IMR-90 (cell line): Measurements from ENCODE around the gene DNMT3B. TPM values are rescaled to one million over a fixed set of nuclear protein-coding genes. Genes with fewer than 3 reads are reported as not detected.

Experiments used
- ATAC-seq: fragments of 200-7000 bp; cut with Tn5 transposase; 2 replicates; pipeline ENCODE4 v1.9.1; 2020; ENCODE audit warnings: low read depth, mild to moderate bottlenecking, moderate library complexity
- BruUV-seq: library from RNA; stranded (reverse); fragments of 400-500 nt; replicated peaks from 2 replicates; lab custom pipeline; 2021; lab: Mats Ljungman, UMichigan
- CTCF ChIA-PET: fragments of 300-600 bp; formaldehyde crosslinking; extraction: SDS; loops from one replicate; lab custom pipeline; 2021; ENCODE audit warnings: antibody characterized with exemption; lab: Yijun Ruan, JAX
- POLR2A ChIA-PET: fragments of 300-600 bp; sonication (Branson Sonifier 250); formaldehyde crosslinking; loops from one replicate; lab custom pipeline; 2022; ENCODE audit warnings: antibody characterized with exemption; ENCODE audit not compliant: unreplicated experiment; lab: Charles Lee
- DNase-seq: peaks from one replicate; pipeline ENCODE4 v3.0.0; 2013
- H2AFZ ChIP-seq: replicated peaks from 2 replicates; pipeline ENCODE3; 2013; ENCODE audit warnings: low read length, mild to moderate bottlenecking; ENCODE audit not compliant: poor library complexity
- H2AK5ac ChIP-seq: 2 replicates; pipeline ENCODE4 v1.6.1; 2013; ENCODE audit warnings: low read depth, low read length, inconsistent platforms
- H2AK9ac ChIP-seq: replicated peaks from 2 replicates; pipeline ENCODE3; 2013; ENCODE audit warnings: mild to moderate bottlenecking, low read depth, low read length, moderate library complexity; ENCODE audit not compliant: poor library complexity
- H2BK120ac ChIP-seq: 2 replicates; pipeline ENCODE4 v1.6.1; 2013; ENCODE audit warnings: low read depth, low read length, inconsistent platforms
- H2BK15ac ChIP-seq: 3 replicates; pipeline ENCODE4 v1.6.1; 2013; ENCODE audit warnings: low read depth, low read length, inconsistent platforms
- H2BK20ac ChIP-seq: 2 replicates; pipeline ENCODE4 v1.6.1; 2013; ENCODE audit warnings: low read depth, mild to moderate bottlenecking, inconsistent platforms, low read length, moderate library complexity
- H2BK5ac ChIP-seq: 2 replicates; pipeline ENCODE4 v1.6.1; 2013; ENCODE audit warnings: mild to moderate bottlenecking, low read depth, low read length, inconsistent platforms; ENCODE audit not compliant: poor library complexity, severe bottlenecking
- H3K14ac ChIP-seq: replicated peaks from 2 replicates; pipeline ENCODE4 v1.6.1; 2013; ENCODE audit warnings: low read depth, low read length, inconsistent platforms
- H3K18ac ChIP-seq: 2 replicates; pipeline ENCODE4 v1.6.1; 2013; ENCODE audit warnings: low read depth, low read length, control low read depth
- H3K23ac ChIP-seq: 2 replicates; pipeline ENCODE4 v1.6.1; 2013; ENCODE audit warnings: low read depth, low read length, inconsistent platforms
- H3K27ac ChIP-seq: 2 replicates; pipeline ENCODE4 v1.5.1; 2013; ENCODE audit warnings: mild to moderate bottlenecking, control low read depth, low read length; ENCODE audit not compliant: insufficient read depth
- H3K27me3 ChIP-seq: 2 replicates; pipeline ENCODE4 v1.6.1; 2013; ENCODE audit warnings: low read length; ENCODE audit not compliant: control insufficient read depth, insufficient read depth
- H3K36me3 ChIP-seq: 2 replicates; pipeline ENCODE4 v1.6.1; 2013; ENCODE audit warnings: low read length, mixed read lengths; ENCODE audit not compliant: control insufficient read depth, insufficient read depth
- H3K4ac ChIP-seq: 2 replicates; pipeline ENCODE4 v1.6.1; 2013; ENCODE audit warnings: low read depth, low read length, inconsistent platforms
- H3K4me1 ChIP-seq: 2 replicates; pipeline ENCODE4 v1.6.1; 2013; ENCODE audit warnings: low read length, mixed read lengths; ENCODE audit not compliant: control insufficient read depth, insufficient read depth
- H3K4me2 ChIP-seq: 2 replicates; pipeline ENCODE4 v1.6.1; 2013; ENCODE audit warnings: low read depth, mild to moderate bottlenecking, control low read depth, low read length, moderate library complexity
- H3K4me3 ChIP-seq: 2 replicates; pipeline ENCODE4 v1.5.1; 2013; ENCODE audit warnings: low read depth, mild to moderate bottlenecking, control low read depth, low read length, moderate library complexity; ENCODE audit not compliant: insufficient read depth
- H3K56ac ChIP-seq: 2 replicates; pipeline ENCODE4 v1.6.1; 2013; ENCODE audit warnings: low read length, inconsistent platforms; ENCODE audit not compliant: insufficient read depth; ENCODE audit errors: extremely low read depth
- H3K79me1 ChIP-seq, 2 experiments: 2 replicates each; pipeline ENCODE4 v1.6.1; 2013; ENCODE audit warnings: low read length in 2 of 2, inconsistent platforms in 1 of 2, low read depth in 1 of 2
- H3K9ac ChIP-seq: 2 replicates; pipeline ENCODE4 v1.6.1; 2013; ENCODE audit warnings: low read depth, low read length, control low read depth
- H3K9me1 ChIP-seq: 2 replicates; pipeline ENCODE4 v1.6.1; 2013; ENCODE audit warnings: low read length, inconsistent platforms; ENCODE audit not compliant: insufficient read depth
- H3K9me3 ChIP-seq: 2 replicates; pipeline ENCODE4 v1.6.1; 2013; ENCODE audit warnings: low read length; ENCODE audit not compliant: control insufficient read depth, insufficient read depth
- H4K20me1 ChIP-seq: 2 replicates; pipeline ENCODE4 v1.6.1; 2013; ENCODE audit warnings: low read length, inconsistent platforms; ENCODE audit not compliant: insufficient read depth
- H4K5ac ChIP-seq: 2 replicates; pipeline ENCODE4 v1.6.1; 2013; ENCODE audit warnings: mild to moderate bottlenecking, low read depth, low read length, control low read depth
- H4K8ac ChIP-seq, 2 experiments: 2 replicates each; pipeline ENCODE4 v1.6.1; 2013; ENCODE audit warnings: low read depth in 2 of 2, low read length in 2 of 2, control low read depth in 1 of 2, inconsistent platforms in 1 of 2
- H4K91ac ChIP-seq: 2 replicates; pipeline ENCODE4 v1.6.1; 2013; ENCODE audit warnings: low read depth, low read length, inconsistent platforms; ENCODE audit not compliant: insufficient read depth
- BHLHE40 ChIP-seq: fragments of 150-350 bp; IDR thresholded peaks from 2 replicates; pipeline ENCODE4 v1.6.1; 2016; ENCODE audit warnings: mild to moderate bottlenecking, low read depth, low read length
- CEBPB ChIP-seq: IDR thresholded peaks from 2 replicates; pipeline ENCODE4 v1.6.1; 2012; ENCODE audit warnings: low read depth, low read length, improper control_type of control experiment
- FOS ChIP-seq: fragments of 150-350 bp; IDR thresholded peaks from 2 replicates; pipeline ENCODE4 v1.6.1; 2016; ENCODE audit warnings: low read depth, low read length
- MAFK ChIP-seq: IDR thresholded peaks from 2 replicates; pipeline ENCODE4 v1.6.1; 2012; ENCODE audit warnings: low read depth, low read length, improper control_type of control experiment
- MAZ ChIP-seq: IDR thresholded peaks from 2 replicates; pipeline ENCODE4 v1.6.1; 2012; ENCODE audit warnings: low read depth, mild to moderate bottlenecking, low read length, improper control_type of control experiment, moderate library complexity, borderline replicate concordance
- MXI1 ChIP-seq: IDR thresholded peaks from 2 replicates; pipeline ENCODE4 v1.6.1; 2012; ENCODE audit warnings: low read depth, mild to moderate bottlenecking, low read length, moderate library complexity, borderline replicate concordance
- NFE2L2 ChIP-seq: fragments of 150-350 bp; IDR thresholded peaks from 2 replicates; pipeline ENCODE4 v1.6.1; 2016; ENCODE audit warnings: low read depth, mild to moderate bottlenecking, low read length
- RAD21 ChIP-seq: IDR thresholded peaks from 2 replicates; pipeline ENCODE4 v1.6.1; 2012; ENCODE audit warnings: low read length, improper control_type of control experiment
- RCOR1 ChIP-seq: IDR thresholded peaks from 2 replicates; pipeline ENCODE4 v1.6.1; 2012; ENCODE audit warnings: mild to moderate bottlenecking, low read length, improper control_type of control experiment; ENCODE audit not compliant: insufficient replicate concordance
- RFX5 ChIP-seq: IDR thresholded peaks from 2 replicates; pipeline ENCODE4 v1.8.0; 2012; ENCODE audit warnings: low read depth, mild to moderate bottlenecking, low read length, moderate library complexity
- SMC3 ChIP-seq: fragments of 150-350 bp; IDR thresholded peaks from 2 replicates; pipeline ENCODE4 v1.6.1; 2016; ENCODE audit warnings: low read depth, mild to moderate bottlenecking, antibody characterized with exemption, low read length, moderate library complexity
- USF2 ChIP-seq: fragments of 150-350 bp; IDR thresholded peaks from 2 replicates; pipeline ENCODE4 v1.6.1; 2017; ENCODE audit warnings: mild to moderate bottlenecking, antibody characterized with exemption, low read length, low read depth
- WGBS, 2 experiments: methylation state at CpG; one replicate each; pipeline versions ENCODE4 v1.1.5 to v1.1.7; 2013; ENCODE audit warnings: missing lambda C conversion rate in 2 of 2; ENCODE audit not compliant: insufficient read length in 1 of 2; ENCODE audit errors: extremely low coverage in 2 of 2; 5-methylcytosine and 5-hydroxymethylcytosine counted together
- dilution Hi-C: fragments of 300-500 bp; cut with HindIII; formaldehyde crosslinking; loops from one replicate; pipeline ENCODE4 v1.14.3; 2018; ENCODE audit warnings: low sequenced_read_pairs; ENCODE audit not compliant: unreplicated experiment
- in situ Hi-C: fragments of 300-500 bp; cut with MboI; formaldehyde crosslinking; loops from 3 replicates; pipeline ENCODE4 v1.14.3; 2019; ENCODE audit warnings: low sequenced_read_pairs, inconsistent platforms, mixed read lengths
- intact Hi-C: fragments of 100-400 bp; cut with micrococcal nuclease; formaldehyde crosslinking; loops from 2 replicates; pipeline ENCODE4 v1.10.0; 2022
- polyA plus RNA-seq, 3 experiments: library from polyadenylated mRNA; depleted of rRNA; stranded (reverse); fragments of >200 nt; gene quantifications; 2 replicates each; pipeline ENCODE4 v1.2.3, GENCODE V29; 2012; ENCODE audit warnings: low replicate concordance in 1 of 3
- total RNA-seq: library from RNA; depleted of rRNA; stranded (reverse); fragments of >200 nt; gene quantifications from 2 replicates; pipeline ENCODE4 v1.2.3, GENCODE V29; 2012
- TF ChIP-seq, protein P1 (sequence below): conservative IDR thresholded peaks from 2 replicates; pipeline ENCODE4 v1.5.1; 2012; ENCODE audit warnings: mild to moderate bottlenecking, low read depth, low read length, improper control_type of control experiment
- TF ChIP-seq, protein P2 (sequence below): fragments of 150-350 bp; IDR thresholded peaks from 2 replicates; pipeline ENCODE4 v1.6.1; 2016; ENCODE audit warnings: low read depth, mild to moderate bottlenecking, low read length, moderate library complexity, borderline replicate concordance

DNMT3B gene
- total and polyA plus RNA-seq, 2 of the 4 experiments (the other 2 are of a cell fraction), result 1.3 to 1.9 TPM

DNA sequence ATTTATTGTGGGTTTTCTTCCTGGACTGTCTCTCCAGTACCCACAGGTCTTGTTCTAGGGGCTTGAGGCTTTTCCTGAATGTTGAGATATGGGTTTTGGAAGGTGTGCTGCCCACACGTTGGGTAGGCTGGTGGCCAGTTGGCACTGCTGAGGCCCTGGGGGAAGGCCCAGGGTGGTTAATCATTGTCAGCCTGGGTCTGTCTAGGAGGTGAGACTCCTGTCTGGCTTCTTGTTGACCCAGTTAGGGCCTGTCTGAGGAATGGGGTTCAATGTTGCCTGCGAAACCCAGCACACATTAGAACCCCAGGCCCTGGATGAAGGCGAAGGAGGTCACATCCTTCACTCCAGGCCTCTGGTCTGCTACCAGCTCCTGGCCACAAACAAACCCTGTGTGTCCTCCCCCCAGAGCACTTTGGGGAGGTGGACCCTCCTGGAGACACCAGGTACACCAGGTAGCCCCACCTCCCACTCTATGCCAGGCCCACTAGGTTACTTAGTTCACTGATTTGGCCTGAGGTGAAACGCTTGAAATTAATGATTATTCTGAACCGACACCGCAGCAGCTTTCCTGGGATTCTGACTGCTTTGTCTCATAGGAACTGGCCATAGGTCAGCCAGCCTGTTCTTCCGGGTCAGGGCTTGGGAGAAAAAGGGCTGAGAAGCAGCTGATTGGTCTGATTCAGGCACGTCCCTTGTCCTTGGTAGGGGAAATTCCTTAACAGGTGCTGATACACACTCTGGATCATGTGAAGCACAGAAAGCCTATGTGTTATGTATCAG, 15.2 kb downstream of the DNMT3B start:
- Histone ChIP-seq H4K20me1 (peaks cover 3% of the 10 kb centered on the region; the same call in 1 of the 2 replicates), H4K91ac (no peak overlapping the region), H2BK120ac (no peak overlapping the region), H4K8ac (no peak overlapping the region), H2AK9ac (no peak overlapping the region), H3K56ac (no peak overlapping the region), H3K4me2 (no peak overlapping the region), H3K36me3 (peaks cover 1% of the 10 kb centered on the region; the same call in 1 of the 2 replicates), H3K79me1 (peaks cover 7 to 20% of the 10 kb centered on the region in 2 experiments; a peak in 3 of 4 replicates), H2AK5ac (no peak overlapping the region), H3K4me1 (no peaks in the 10 kb centered on the region), H2AFZ (no peak overlapping the region), H3K27ac (no peak overlapping the region), H3K14ac (no peak overlapping the region), H4K5ac (no peak overlapping the region), H2BK5ac (no peak overlapping the region), H3K18ac (no peak overlapping the region), H2BK15ac (no peak overlapping the region), H3K9me3 (no peaks in the 10 kb centered on the region), H3K4me3 (no peak overlapping the region), H3K23ac (no peak overlapping the region), H3K27me3 (no peaks in the 10 kb centered on the region), H2BK20ac (no peak overlapping the region), H3K9me1 (0 out of 2 replicates have a peak, but pooled peaks cover 2% of the 10 kb centered on the region), H3K4ac (no peak overlapping the region), H3K9ac (no peak overlapping the region)
- ChIA-PET CTCF (interaction anchor here (0.5 to 1.7 kb wide), 11 partner anchors 7 to 256 kb away, joined by 3 to 19 read pairs (median 4); partner anchors contain the start of genes C20orf203 and DNMT3B), POLR2A (no interaction called here)
- BruUV-seq, result no TSS peak
- TF ChIP-seq RCOR1 (no peak), MAFK (no peak), FOS (no peak), RAD21 (no peak), SMC3 (no peak), MAZ (no peak), MXI1 (no peak), CEBPB (no peak), BHLHE40 (no peak), RFX5 (no peak), NFE2L2 (no peak), USF2 (no peak)
- TF ChIP-seq, protein P1, sequence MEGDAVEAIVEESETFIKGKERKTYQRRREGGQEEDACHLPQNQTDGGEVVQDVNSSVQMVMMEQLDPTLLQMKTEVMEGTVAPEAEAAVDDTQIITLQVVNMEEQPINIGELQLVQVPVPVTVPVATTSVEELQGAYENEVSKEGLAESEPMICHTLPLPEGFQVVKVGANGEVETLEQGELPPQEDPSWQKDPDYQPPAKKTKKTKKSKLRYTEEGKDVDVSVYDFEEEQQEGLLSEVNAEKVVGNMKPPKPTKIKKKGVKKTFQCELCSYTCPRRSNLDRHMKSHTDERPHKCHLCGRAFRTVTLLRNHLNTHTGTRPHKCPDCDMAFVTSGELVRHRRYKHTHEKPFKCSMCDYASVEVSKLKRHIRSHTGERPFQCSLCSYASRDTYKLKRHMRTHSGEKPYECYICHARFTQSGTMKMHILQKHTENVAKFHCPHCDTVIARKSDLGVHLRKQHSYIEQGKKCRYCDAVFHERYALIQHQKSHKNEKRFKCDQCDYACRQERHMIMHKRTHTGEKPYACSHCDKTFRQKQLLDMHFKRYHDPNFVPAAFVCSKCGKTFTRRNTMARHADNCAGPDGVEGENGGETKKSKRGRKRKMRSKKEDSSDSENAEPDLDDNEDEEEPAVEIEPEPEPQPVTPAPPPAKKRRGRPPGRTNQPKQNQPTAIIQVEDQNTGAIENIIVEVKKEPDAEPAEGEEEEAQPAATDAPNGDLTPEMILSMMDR, result no peak
- TF ChIP-seq, protein P2, sequence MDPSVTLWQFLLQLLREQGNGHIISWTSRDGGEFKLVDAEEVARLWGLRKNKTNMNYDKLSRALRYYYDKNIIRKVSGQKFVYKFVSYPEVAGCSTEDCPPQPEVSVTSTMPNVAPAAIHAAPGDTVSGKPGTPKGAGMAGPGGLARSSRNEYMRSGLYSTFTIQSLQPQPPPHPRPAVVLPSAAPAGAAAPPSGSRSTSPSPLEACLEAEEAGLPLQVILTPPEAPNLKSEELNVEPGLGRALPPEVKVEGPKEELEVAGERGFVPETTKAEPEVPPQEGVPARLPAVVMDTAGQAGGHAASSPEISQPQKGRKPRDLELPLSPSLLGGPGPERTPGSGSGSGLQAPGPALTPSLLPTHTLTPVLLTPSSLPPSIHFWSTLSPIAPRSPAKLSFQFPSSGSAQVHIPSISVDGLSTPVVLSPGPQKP, result no peak
- ATAC-seq, result no peak
- no peak for DNase-seq
- intact Hi-C loops (loop anchor here (5.0 kb wide), 1 partner anchor 255 kb away; no protein-coding TSS in a partner anchor), dilution Hi-C loops (no loop called here), in situ Hi-C loops (loop anchor here (10.0 kb wide), 1 partner anchor 263 kb away; no protein-coding TSS in a partner anchor)
- WGBS, 2 experiments, result 100% methylated on average over 5 of the region's 8 CpGs; no CpG with 5 or more reads in 1 of the 2 experiments
